ENCODE data around the gene PFKP.

PFKP gene

GRCh38 chr10:3119796-3120459, 52.6 kb downstream of the PFKP start:
- no peak for DNase-seq

GRCh38 chr10:3122034-3122433, 54.7 kb downstream of the PFKP start:
- DNase-seq: no peak

GRCh38 chr10:3122486-3123205, 55.3 kb downstream of the PFKP start:
- no peak for DNase-seq

- no peak for DNase-seq
Measured at GRCh38 chr10:3123571-3124411, 56.4 kb downstream of the PFKP start.

- no peak for DNase-seq
Measured at GRCh38 chr10:3124412-3125175, 57.2 kb downstream of the PFKP start.

- no peak for DNase-seq
Measured at GRCh38 chr10:3125527-3126170, 58.3 kb downstream of the PFKP start.

GRCh38 chr10:3126249-3126648, 58.9 kb downstream of the PFKP start:
- DNase-seq: no peak

- DNase-seq: no peak
Measured at GRCh38 chr10:3126741-3127346, 59.5 kb downstream of the PFKP start.

GRCh38 chr10:3127921-3128320, 60.6 kb downstream of the PFKP start:
- DNase-seq: no peak

GRCh38 chr10:3128379-3129130, 61.2 kb downstream of the PFKP start:
- no peak for DNase-seq

GRCh38 chr10:3129581-3130340, 62.4 kb downstream of the PFKP start:
- DNase-seq: no peak

GRCh38 chr10:3131098-3131497, 63.8 kb downstream of the PFKP start:
- DNase-seq: no peak

- DNase-seq: no peak
Measured at GRCh38 chr10:3132036-3133025, 65.0 kb downstream of the PFKP start.

- DNase-seq: no peak
Measured at GRCh38 chr10:3133948-3134347, 66.6 kb downstream of the PFKP start.

- no peak for DNase-seq
Measured at GRCh38 chr10:3135006-3135405, 67.7 kb downstream of the PFKP start.

- DNase-seq: no peak
Measured at GRCh38 chr10:3136336-3136735, 69.0 kb downstream of the PFKP start.

GRCh38 chr10:3136763-3137611, 69.6 kb downstream of the PFKP start:
- DNase-seq: no peak

Data from NCI-H446 treated with DMSO at 0.1 percent for 48 hours (cell line).